Adrenal gland (tissue), 5 donors: ENCODE results near the gene SCFD2.

ENCODE experiments used
- CTCF ChIP-seq, 6 experiments: fragments of 450-650 bp in 4 of 6; fragments of 200-600 bp in 2 of 6; sonication (generic) in 1 of 6; IDR thresholded peaks; 1 replicate in 5 of 6; 2 replicates in 1 of 6; pipeline versions ENCODE4 v1.5.1 to v1.8.0; 2016 to 2021; ENCODE audit warnings: antibody characterized with exemption in 6 of 6, mild to moderate bottlenecking in 2 of 6, moderate library complexity in 1 of 6
- POLR2A ChIP-seq, 2 donors: fragments of 450-650 bp; IDR thresholded peaks; one replicate each; pipeline ENCODE4 v1.6.1; 2017; ENCODE audit warnings: antibody characterized with exemption in 2 of 2, mild to moderate bottlenecking in 2 of 2, moderate library complexity in 1 of 2
- donor health status: DM: no; HTN: no; CAD: no.

DNA sequence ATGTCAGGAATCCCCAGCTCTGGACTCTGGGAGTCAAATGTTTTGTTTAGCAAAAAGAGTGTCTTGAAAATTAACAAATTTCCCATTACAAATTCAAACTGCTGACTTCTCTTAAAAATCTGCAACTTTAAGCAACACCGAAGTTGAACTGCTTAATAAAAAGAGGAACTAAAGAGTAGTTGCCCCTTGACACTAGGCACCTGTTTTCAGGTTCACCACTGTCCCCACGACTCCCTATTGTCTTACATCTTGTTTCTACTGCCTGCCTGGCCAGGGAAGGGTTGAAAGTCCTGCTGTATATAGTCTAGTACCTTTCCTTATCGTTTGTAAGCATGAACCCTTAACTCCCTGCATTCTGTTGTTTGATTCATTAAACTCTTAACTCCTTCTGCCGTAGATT, 173.9 kb downstream of the SCFD2 start:
- TF ChIP-seq CTCF (IDR thresholded peaks at IDR 0.05) (no peak), POLR2A (IDR thresholded peaks at IDR 0.05) (no peak)
